GM21529 (cell line): ENCODE data around the gene REL.
"Not testable (repeated sequence)": the region's sequence is repeated elsewhere in the genome, so short reads cannot be mapped to it uniquely, and the experiment has no call there.

ENCODE experiments used
- ATAC-seq: cut with Tn5 transposase; IDR thresholded peaks from one replicate; pipeline ENCODE4 v1.9.1; 2021; ENCODE audit not compliant: unreplicated experiment

The REL gene

GRCh38 chr2:60867007-60867406, 14.4 kb upstream of the REL start:
- ATAC-seq = no peak

- ATAC-seq = no peak
These were observed 13.5 kb upstream of the REL start for GRCh38 chr2:60867848-60868247.

- ATAC-seq = no peak
These were observed 12.6 kb upstream of the REL start for GRCh38 chr2:60868589-60869273.

GRCh38 chr2:60872510-60872928, 8.9 kb upstream of the REL start:
- ATAC-seq = peak; percentile 42

GRCh38 chr2:60873381-60873780, 8.0 kb upstream of the REL start:
- ATAC-seq = peak; percentile 87

- no peak for ATAC-seq
These were observed 5.9 kb upstream of the REL start for GRCh38 chr2:60875520-60875919.

- ATAC-seq = peak; percentile 1
These were observed 729 bp upstream of the REL start for GRCh38 chr2:60880643-60881046.

- peak; percentile 37 for ATAC-seq
These were observed 1.8 kb downstream of the REL start for GRCh38 chr2:60882971-60883753.

GRCh38 chr2:60883896-60884295, 2.5 kb downstream of the REL start:
- ATAC-seq = no peak

- no peak for ATAC-seq
These were observed 3.4 kb downstream of the REL start for GRCh38 chr2:60884800-60885199.

GRCh38 chr2:60885683-60886082, 4.3 kb downstream of the REL start:
- ATAC-seq = no peak

GRCh38 chr2:60886991-60887390, 5.6 kb downstream of the REL start:
- no peak for ATAC-seq

GRCh38 chr2:60888853-60889252, 7.5 kb downstream of the REL start:
- ATAC-seq = no peak

GRCh38 chr2:60889581-60890392, 8.4 kb downstream of the REL start:
- not testable (repeated sequence) for ATAC-seq

GRCh38 chr2:60890393-60890707, 9.0 kb downstream of the REL start:
- no peak for ATAC-seq

- ATAC-seq = no peak
These were observed 9.8 kb downstream of the REL start for GRCh38 chr2:60891180-60891579.

GRCh38 chr2:60898567-60898966, 17.2 kb downstream of the REL start:
- no peak for ATAC-seq

- ATAC-seq = peak; percentile 72
These were observed 18.0 kb downstream of the REL start for GRCh38 chr2:60899230-60899891.

GRCh38 chr2:60899892-60900249, 18.5 kb downstream of the REL start:
- peak; percentile 51 for ATAC-seq

- not testable (repeated sequence) for ATAC-seq
These were observed 19.9 kb downstream of the REL start for GRCh38 chr2:60901296-60901695.

GRCh38 chr2:60905867-60906266, 24.5 kb downstream of the REL start:
- ATAC-seq = not testable (repeated sequence)
